Mucosa of descending colon (tissue), 3 donors: ENCODE results near the gene KRTAP5-7. TPM values are rescaled to one million over a fixed set of nuclear protein-coding genes. Genes with fewer than 3 reads are reported as not detected.

ENCODE experiments used
- ATAC-seq: fragments of 200-7000 bp; cut with Tn5 transposase; one replicate; pipeline ENCODE4 v1.9.1; 2020; ENCODE audit warnings: mild to moderate bottlenecking, moderate library complexity
- DNase-seq, 3 donors: peaks; one replicate each; pipeline ENCODE4 v3.0.0-alpha.2; 2020
- H3K36me3 ChIP-seq: fragments of 200-600 bp; one replicate; pipeline ENCODE4 v1.8.0; 2021; ENCODE audit warnings: low read depth, mild to moderate bottlenecking
- H3K4me1 ChIP-seq: fragments of 200-600 bp; one replicate; pipeline ENCODE4 v1.8.0; 2021; ENCODE audit warnings: low read depth, mild to moderate bottlenecking
- H3K4me3 ChIP-seq: fragments of 200-600 bp; one replicate; pipeline ENCODE4 v1.8.0; 2021; ENCODE audit warnings: mild to moderate bottlenecking
- H3K9me3 ChIP-seq: fragments of 200-600 bp; one replicate; pipeline ENCODE4 v1.8.0; 2021; ENCODE audit warnings: mild to moderate bottlenecking
- intact Hi-C, 2 donors: fragments of 100-400 bp; cut with DNase I in 1 of 2; cut with micrococcal nuclease in 1 of 2; formaldehyde crosslinking; loops; one replicate each; pipeline versions ENCODE4 v1.11.0 to v1.11.1; 2022; cut with DNase I, micrococcal nuclease
- total RNA-seq, 3 donors: library from RNA; stranded (reverse); fragmentation: NEBNext Ultra II Directional in 2 of 3; extraction: Animal tissue kit (Norgen Biotek cat#: 25700) in 2 of 3; gene quantifications; one replicate each; pipeline versions ENCODE4 v1.2.1 to v1.2.4, GENCODE V29; 2021 to 2023
- TF ChIP-seq, protein P1 (sequence below): fragments of 200-600 bp; IDR thresholded peaks from one replicate; pipeline ENCODE4 v1.8.0; 2022; ENCODE audit warnings: antibody characterized with exemption, mild to moderate bottlenecking
- donor health status: DM: no; HTN: no; CAD: no; lungs with moderate emphysema.
- donor health status: DM: no; HTN: no; CAD: no.
- donor health status: DM: no; HTN: yes; CAD: no.

The KRTAP5-7 gene
- total RNA-seq, 3 donors from 2014 or later, result 0.27 to 0.75 TPM; not detected in 1

DNA sequence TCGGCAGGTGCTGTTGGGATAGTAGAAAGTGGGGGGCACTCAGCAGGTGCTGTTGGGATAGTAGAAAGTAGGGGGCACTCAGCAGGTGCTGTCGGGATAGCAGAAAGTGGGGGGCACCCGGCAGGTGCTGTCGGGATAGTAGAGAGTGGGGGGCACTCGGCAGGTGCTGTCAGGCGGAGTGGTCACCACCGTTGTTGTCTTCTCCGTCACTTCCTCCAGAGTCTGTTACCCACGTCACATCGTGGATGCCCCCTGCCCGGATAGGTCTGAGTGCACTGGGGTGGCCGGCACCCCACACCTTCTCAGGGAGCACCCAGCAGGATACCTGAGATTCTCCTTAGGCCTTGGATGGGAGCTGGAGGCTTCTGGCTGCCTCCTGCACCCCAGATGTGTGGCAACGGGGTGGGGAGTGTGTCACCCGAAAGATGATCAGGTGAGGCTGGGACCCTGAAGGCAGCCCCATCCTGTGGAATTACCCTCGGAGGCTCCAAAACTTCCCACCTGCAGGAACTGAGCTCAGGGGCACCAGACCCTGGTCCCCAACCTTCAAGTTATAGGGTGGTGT lies 24.1 kb upstream of the KRTAP5-7 start:
- H3K4me1 ChIP-seq, result no peaks in the 10 kb centered on the region
- TF ChIP-seq, protein P1, sequence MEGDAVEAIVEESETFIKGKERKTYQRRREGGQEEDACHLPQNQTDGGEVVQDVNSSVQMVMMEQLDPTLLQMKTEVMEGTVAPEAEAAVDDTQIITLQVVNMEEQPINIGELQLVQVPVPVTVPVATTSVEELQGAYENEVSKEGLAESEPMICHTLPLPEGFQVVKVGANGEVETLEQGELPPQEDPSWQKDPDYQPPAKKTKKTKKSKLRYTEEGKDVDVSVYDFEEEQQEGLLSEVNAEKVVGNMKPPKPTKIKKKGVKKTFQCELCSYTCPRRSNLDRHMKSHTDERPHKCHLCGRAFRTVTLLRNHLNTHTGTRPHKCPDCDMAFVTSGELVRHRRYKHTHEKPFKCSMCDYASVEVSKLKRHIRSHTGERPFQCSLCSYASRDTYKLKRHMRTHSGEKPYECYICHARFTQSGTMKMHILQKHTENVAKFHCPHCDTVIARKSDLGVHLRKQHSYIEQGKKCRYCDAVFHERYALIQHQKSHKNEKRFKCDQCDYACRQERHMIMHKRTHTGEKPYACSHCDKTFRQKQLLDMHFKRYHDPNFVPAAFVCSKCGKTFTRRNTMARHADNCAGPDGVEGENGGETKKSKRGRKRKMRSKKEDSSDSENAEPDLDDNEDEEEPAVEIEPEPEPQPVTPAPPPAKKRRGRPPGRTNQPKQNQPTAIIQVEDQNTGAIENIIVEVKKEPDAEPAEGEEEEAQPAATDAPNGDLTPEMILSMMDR, result no peak
- intact Hi-C loops, result no loop called here
- H3K4me3 ChIP-seq, result no peak overlapping the region
- H3K9me3 ChIP-seq, result no peaks in the 10 kb centered on the region
- no peaks in the 10 kb centered on the region for H3K36me3 ChIP-seq
- no peak for ATAC-seq
- DNase-seq, result no peak

DNA sequence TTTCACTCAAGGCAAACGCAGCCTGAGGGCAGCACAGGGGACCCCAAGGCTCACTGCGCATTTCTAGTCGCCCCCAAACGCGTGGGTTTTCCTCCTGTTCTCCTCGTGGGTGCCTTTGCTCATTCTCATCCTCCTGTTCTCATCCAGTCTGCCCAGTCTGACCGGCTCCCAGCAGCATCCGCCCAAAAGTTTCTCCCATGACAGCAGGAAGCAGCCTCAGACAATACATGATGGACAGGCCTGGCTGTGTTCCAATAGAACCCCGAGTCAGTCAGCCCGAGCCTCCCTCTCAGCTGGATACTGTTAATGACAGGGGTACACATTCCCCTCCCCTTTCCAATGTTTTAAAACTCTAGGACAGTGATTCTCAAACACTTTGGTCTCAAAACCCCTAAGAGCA lies 22.5 kb upstream of the KRTAP5-7 start:
- ATAC-seq (no peak), DNase-seq (no peak)
- intact Hi-C loops, result no loop called here
- Histone ChIP-seq H3K36me3 (no peaks in the 10 kb centered on the region), H3K9me3 (peaks cover 9% of the 10 kb centered on the region), H3K4me1 (no peaks in the 10 kb centered on the region), H3K4me3 (no peak overlapping the region)
- TF ChIP-seq, protein P1, result no peak

DNA sequence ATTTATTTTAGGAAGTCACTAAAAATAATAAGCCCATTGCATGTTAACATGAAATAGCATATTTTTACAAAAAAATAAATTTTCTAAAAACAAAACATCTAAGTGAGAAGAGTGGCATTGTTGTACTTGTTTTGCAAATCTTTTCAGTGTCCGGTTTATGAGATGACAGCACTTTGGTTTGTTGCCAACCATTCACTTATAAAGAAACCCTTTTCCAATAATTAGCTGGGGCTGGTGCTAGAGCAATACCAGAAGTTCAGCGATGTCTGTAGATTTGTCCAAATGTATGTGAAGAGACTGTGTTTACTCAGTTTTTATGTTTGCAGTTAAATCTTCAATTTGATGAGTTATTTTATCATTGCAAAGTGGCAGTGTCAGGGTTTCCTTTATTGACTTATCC lies 22.1 kb upstream of the KRTAP5-7 start:
- no peaks in the 10 kb centered on the region for H3K36me3 ChIP-seq
- DNase-seq, result no peak
- no peak overlapping the region for H3K4me3 ChIP-seq
- intact Hi-C loops, result no loop called here
- ATAC-seq, result no peak
- H3K9me3 ChIP-seq, result peaks cover 13% of the 10 kb centered on the region
- H3K4me1 ChIP-seq, result no peaks in the 10 kb centered on the region
- TF ChIP-seq, protein P1, result no peak

DNA sequence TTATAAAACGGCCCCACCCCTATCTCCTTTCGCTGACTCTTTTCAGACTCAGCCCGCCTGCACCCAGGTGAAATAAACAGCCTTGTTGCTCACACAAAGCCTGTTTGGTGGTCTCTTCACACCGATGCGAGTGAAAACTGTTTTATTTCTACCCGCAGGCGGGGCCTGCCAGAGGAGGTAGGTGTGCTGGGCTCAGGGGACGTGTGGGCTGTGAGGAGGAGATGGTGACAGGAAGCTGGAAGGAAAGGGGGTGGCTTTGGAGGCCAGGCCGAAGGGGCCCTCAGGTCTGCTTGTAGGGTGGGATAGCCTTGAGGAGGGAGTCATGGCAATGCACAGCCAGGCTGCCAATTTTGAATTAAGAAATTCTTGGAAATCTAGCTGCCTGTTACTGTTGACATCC lies 21.3 kb upstream of the KRTAP5-7 start:
- Histone ChIP-seq H3K4me1 (no peaks in the 10 kb centered on the region), H3K4me3 (no peak overlapping the region), H3K36me3 (no peaks in the 10 kb centered on the region), H3K9me3 (peaks cover 19% of the 10 kb centered on the region)
- DNase-seq (no peak), ATAC-seq (no peak)
- intact Hi-C loops, result no loop called here
- TF ChIP-seq, protein P1, result no peak

DNA sequence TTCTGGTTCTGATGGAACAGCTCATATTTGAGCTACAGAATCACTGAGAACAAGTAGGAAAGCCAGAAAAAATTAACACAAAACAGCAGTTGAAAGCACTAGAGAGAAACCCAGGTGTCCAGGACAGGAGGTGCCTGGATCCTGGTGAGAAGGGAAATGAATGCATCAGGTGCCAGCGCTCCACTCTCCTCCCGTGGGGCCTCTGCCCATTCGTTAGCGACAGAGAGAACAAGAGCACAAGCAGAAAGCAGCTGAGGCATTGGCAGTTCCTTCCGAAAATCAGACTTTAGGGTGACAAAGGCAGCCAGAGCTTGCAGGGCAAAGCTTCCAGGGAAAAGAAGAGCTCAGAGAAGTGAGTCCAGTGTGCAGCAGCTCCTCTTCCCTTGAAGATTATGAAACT lies 20.0 kb upstream of the KRTAP5-7 start:
- intact Hi-C loops, result no loop called here
- Histone ChIP-seq H3K4me1 (no peaks in the 10 kb centered on the region), H3K36me3 (no peaks in the 10 kb centered on the region), H3K9me3 (peaks cover 21% of the 10 kb centered on the region), H3K4me3 (no peak overlapping the region)
- TF ChIP-seq, protein P1, result no peak
- no peak for DNase-seq
- ATAC-seq, result no peak
